ENCODE results near the gene MCRIP2. TPM values are rescaled to one million over a fixed set of nuclear protein-coding genes. Genes with fewer than 3 reads are reported as not detected.

MCRIP2 gene
- total and polyA plus RNA-seq, 2 of the 8 experiments (the other 6 are each of a cell fraction or from before 2014, with no cell fraction given): 45.4 to 75.5 TPM

GRCh38 chr16:678858-679813, 37.5 kb downstream of the MCRIP2 start (continued):
- no peak for TF ChIP-seq ATF3 (IDR thresholded peaks at IDR 0.05; ENCODE audit: insufficient read depth, low read depth, low read length)
- TF ChIP-seq CEBPB (IDR thresholded peaks at IDR 0.05; ENCODE audit: low read depth, low read length): no peak
- TF ChIP-seq, protein P1, sequence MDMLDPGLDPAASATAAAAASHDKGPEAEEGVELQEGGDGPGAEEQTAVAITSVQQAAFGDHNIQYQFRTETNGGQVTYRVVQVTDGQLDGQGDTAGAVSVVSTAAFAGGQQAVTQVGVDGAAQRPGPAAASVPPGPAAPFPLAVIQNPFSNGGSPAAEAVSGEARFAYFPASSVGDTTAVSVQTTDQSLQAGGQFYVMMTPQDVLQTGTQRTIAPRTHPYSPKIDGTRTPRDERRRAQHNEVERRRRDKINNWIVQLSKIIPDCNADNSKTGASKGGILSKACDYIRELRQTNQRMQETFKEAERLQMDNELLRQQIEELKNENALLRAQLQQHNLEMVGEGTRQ (IDR thresholded peaks at IDR 0.05; ENCODE audit: low read length): no peak
- TF ChIP-seq SIRT6 (IDR thresholded peaks at IDR 0.05; ENCODE audit: low read length): no peak
- no peak for TF ChIP-seq GTF2F1 (IDR thresholded peaks at IDR 0.05; ENCODE audit: borderline replicate concordance, low read depth, low read length)
- TF ChIP-seq YY1 (IDR thresholded peaks at IDR 0.05; ENCODE audit: low read depth, low read length): 0 out of 2 replicates have a peak, but pooled peaks have one; percentile 17
- peak in 1 of 2 experiments; percentile 43; a peak in 1 of 4 replicates for TF ChIP-seq HDAC2 (IDR thresholded peaks at IDR 0.05; ENCODE audit: borderline replicate concordance in 1 of 2, low read depth in 2 of 2, low read length in 2 of 2)
- TF ChIP-seq GABPA (IDR thresholded peaks at IDR 0.05; ENCODE audit: borderline replicate concordance, insufficient read depth, low read length): 0 out of 2 replicates have a peak, but pooled peaks have one; percentile 30

Data from H1 (cell line).